Stimulated activated CD4-positive, alpha-beta T cell treated with anti-CD3 and anti-CD28 coated beads, Interleukin-15, amount 100 ng/mL, for 24 hours (primary cell): ENCODE data around the gene KMT5C.
A peak's percentile ranks its signal among the peaks of the same experiment; 100 is the strongest.

ENCODE experiments used
- DNase-seq: peaks from one replicate; pipeline ENCODE4 v3.0.0-alpha.2; 2020

The KMT5C gene

DNA sequence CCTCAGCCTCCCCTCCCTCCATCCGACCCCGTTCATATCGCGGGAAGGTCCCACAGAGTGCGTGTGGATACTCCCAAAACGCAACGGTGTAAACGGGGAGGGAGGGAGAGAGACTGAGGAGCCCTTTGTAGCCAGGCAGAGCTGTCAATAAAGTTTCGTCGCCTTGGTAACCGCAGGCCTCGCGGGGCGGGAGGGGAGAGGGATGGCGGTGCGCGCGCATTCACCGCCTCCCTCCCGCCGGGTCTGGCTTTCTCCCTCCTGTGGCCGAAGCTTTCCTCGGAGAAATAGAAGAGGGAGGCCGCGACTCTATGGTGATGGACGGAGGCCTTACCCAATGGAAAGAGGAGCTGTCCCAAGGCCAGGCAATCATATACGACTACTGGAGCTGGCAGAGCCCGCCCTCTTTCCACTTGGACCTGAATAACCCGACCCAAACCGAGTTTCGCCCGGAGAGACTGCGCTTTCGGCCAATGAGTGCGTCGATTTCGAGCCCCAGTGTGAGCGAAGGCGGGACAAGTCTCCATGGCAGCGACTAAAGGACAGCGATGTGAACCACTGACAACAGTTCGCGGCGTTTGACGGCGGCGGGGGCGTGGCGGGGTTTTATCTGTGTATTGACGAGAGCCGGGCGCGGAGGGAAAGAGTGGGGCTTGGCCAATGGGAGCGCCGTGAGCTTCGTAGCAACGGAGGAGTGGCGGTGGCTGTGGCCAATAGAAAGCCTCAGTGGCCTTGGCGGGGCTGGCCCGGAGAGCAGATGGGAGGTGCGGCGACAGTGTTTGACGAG lies at the start of gene KMT5C:
KMT5C (plus strand) TSS at position 772 of the 784 bp plus-strand sequence. CDS start 2,061 bp downstream, outside the sequence.
- peak; percentile 100 for DNase-seq

DNA sequence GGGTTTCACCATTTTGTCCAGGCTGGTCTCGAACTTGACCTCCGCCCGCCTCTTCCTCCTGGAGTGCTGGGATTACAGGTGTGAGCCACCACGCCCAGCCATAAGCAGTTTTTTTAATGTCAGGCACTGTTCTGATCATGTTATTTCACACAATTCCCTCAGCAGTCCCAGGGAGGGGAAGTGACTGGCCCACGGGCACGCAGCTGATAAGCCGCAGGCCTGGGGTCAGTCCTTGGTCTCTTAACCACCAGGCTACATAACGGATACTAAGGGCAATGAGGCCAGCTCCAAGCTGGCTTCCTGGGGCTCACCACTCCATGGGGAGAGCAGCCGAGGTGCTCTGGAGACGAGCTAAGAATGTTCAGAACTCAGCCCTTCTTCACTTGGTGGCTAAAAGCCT lies 42.4 kb upstream of the KMT5C start:
- DNase-seq = no peak

DNA sequence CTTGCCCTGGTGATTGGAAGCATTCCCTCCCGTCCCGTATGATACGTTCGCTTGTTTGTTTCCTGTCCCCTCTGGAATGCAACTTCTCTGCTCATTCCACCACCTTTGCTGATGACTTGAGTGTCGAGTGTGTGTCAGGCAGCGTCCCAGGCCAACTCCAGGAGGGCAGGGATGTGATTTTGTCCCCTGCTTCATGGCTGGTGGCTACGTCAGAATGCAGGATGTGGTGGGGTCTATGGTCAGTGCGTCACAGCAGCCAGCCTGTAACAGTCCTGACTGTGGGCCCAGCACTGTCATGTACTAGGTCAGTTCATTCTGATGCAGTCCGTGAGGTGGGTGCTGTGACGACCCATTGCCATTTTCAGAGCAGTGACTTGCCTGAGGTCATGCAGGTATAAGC lies 39.7 kb upstream of the KMT5C start:
- DNase-seq = no peak

DNA sequence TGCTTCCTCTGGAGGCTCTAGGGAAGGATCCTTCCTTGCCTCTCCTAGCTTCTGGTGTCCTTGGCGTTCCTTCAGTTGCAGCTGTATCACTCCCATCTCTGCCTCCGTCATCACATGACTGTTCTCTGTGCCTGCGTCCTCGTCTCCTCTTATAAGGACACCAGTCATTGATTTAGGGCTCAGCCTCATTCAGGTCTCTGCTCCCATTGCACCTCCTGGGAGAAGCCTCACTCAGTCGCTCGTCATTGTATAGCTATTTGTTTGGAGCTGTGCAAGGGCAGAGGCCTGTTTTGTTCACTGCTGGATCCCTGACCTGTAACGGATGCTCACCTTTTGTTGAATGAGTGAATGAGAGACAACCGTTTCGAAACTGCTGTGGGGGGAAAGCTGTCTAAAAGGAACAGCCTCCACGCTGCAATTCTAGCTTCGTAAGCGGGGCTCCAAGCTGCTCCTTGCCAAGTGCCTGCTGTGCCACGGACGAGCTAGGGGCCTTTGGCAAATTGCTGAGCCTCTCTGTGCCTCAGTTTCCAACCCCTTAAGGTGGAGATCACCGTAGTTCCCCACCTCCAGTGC lies 38.7 kb upstream of the KMT5C start:
- DNase-seq = no peak

- DNase-seq = peak; percentile 97
Observed at GRCh38 chr19:55301459-55302317, 38.0 kb upstream of the KMT5C start.

DNA sequence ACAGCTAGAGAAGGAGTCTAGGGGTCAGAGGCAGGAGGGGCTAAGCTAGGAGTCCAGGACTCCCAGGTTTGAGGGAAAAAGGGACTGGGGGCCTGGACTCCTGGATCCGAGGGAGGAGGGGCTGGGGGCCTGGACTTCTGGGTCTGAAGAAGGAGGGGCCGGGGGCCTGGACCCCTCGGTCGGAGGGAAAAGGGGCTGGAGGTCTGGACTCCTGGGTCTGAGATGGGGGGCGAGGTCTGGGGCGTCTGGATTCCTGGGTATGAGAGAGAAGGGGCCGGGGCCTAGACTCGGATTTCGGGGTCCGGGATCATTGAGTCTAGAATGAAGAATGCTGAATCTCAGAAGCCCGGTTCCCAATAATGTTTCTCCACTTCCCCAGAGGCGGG lies 37.4 kb upstream of the KMT5C start:
- no peak for DNase-seq

DNA sequence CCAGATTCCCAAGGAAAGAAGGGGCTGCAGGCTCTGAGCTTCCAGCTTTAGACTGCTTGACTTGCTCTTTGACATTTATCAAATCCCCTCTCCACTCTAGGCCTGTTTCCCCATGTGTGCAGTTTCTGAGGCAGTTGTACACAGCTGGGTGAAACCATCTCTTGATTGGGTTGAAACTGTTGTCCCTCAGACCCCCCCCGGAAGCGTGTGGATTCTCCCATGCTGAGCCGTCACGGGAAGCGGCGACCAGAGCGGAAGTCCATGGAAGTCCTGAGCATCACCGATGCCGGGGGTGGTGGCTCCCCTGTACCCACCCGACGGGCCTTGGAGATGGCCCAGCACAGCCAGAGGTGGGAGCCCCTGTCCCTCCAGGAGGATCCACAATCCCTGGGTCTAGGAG lies 36.2 kb upstream of the KMT5C start:
- no peak for DNase-seq

- DNase-seq = peak; percentile 53
Observed at GRCh38 chr19:55304279-55304978, 35.2 kb upstream of the KMT5C start.

DNA sequence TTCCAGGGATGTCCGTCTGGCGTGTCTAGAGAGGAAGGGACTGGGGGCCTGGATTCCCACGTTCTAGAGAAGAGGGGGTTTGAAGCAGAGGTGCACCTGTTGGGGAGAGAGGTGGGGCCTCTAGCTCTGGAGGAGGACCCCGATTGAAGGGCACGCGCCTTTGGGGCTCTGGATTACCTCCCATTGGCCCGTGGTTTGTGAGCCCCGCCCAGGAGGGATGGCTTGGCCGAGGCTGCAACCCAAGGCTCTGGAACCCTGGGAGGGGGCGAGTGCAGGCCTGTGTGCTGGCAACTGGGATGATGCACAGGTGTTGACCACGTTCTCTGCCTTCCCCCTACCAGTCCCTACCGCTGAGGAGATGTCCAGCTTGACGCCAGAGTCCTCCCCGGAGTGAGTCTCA lies 34.7 kb upstream of the KMT5C start:
- DNase-seq = no peak

DNA sequence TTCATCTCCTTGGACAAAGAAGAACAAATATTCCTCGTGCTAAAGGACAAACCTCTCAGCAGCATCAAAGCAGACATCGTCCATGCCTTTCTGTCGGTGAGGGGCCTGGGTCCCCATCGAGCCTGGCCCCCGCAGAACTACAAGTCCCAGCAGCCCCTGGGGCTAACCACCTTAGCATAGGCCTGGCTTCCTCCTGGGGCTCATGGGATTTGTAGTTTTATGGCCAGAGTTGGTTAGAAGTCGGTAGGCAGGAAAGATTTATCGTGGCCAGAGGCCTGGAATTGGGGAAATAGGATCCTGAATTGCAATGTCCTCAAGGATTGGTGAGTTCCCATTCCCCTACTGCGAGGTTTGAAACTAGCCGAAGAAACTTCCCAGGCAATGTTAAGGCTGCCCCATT lies 34.2 kb upstream of the KMT5C start:
- DNase-seq = peak; percentile 68

- no peak for DNase-seq
Observed at GRCh38 chr19:55305983-55306562, 33.6 kb upstream of the KMT5C start.

DNA sequence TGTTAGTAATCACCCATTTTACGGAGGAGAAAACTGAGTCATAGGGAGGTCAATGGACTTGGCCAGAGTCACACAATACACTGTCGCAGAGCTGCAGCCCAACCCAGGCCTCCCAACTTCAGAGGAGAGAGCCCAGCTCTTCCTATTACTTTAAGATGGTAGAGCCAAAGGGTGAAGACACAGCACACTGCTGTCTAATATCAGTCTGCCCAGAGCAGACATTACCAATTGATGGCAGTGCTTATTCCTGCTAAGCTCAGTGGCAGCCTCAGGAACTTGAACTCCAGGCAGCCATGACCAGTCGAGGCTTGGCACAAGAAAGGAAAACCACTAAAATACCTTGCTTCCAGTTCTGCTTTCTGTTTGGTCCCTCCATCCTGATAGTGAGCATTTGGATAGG lies 33.0 kb upstream of the KMT5C start:
- no peak for DNase-seq

DNA sequence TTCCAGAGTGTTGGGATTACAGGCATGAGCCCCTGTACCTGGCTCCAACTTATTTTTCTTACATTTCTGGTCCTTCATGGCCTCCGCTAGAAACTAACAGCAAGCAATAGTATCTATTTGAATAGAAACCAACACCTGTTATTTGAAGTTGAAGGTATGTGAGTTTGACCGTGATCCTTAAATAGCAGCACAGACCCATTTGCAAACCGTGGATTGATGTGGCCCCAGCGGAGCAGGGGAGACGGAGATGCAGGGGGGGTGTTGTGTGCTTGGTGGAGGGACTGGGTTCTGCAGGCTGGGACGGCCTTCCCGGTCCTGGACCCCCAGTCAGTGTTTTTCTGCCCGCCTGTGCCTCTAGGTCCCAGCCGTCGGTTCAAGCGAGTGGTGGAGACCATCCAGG lies 31.4 kb upstream of the KMT5C start:
- no peak for DNase-seq

GRCh38 chr19:55309448-55309847 lies 30.2 kb upstream of the KMT5C start:
- DNase-seq = no peak

DNA sequence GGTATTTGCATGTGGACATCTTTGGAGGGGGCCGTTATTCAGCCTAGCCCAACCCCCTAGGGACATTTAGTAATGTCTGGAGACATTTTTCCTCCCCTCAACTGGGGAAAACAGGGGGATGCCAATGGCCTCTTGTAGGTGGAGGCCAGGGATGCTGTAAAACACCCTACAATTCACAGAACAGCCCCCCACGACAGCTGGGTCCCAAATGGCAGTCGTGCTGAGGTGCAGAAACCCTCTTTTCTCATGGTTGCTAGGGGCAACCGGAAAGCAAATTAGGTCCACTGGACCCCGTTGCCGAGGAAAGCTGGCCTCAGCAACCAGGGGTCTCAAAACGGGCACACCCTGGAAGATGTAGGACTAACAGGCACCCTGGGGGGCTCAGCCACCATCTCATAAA lies 29.2 kb upstream of the KMT5C start:
- DNase-seq = no peak

GRCh38 chr19:55311397-55311796 lies 28.3 kb upstream of the KMT5C start:
- no peak for DNase-seq

DNA sequence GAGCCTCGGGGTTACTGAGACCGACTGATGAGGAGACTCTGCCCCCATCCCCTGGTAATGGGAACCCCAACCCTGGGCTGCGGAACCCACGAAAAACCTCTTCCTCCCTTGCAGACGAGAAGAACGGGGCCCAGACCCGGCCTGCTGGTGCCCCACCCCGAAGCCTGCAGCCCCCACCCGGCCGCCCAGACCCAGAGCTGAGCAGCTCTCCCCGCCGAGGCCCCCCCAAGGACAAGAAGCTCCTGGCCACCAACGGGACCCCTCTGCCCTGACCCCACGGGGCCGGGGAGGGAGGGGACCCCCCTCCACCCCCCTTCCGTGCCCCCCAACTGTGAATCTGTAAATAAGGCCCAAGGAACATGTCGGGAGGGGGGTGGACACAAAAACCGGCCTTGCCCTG lies 27.9 kb upstream of the KMT5C start:
- no peak for DNase-seq

- DNase-seq = no peak
Observed at GRCh38 chr19:55312621-55313512, 26.8 kb upstream of the KMT5C start.

GRCh38 chr19:55314396-55314795 lies 25.3 kb upstream of the KMT5C start:
- DNase-seq = no peak

GRCh38 chr19:55315956-55316525 lies 23.6 kb upstream of the KMT5C start:
- no peak for DNase-seq

- no peak for DNase-seq
Observed at GRCh38 chr19:55316646-55317045, 23.0 kb upstream of the KMT5C start.
